Fibroblast of skin of abdomen (primary cell): ENCODE data around the gene GJB2.

Experiments
- DNase-seq: peaks from one replicate; pipeline ENCODE4 v3.0.0-alpha.2; 2013

GJB2 gene

GRCh38 chr13:20141238-20142022 lies 51.3 kb downstream of the GJB2 start:
- DNase-seq = no peak

DNA sequence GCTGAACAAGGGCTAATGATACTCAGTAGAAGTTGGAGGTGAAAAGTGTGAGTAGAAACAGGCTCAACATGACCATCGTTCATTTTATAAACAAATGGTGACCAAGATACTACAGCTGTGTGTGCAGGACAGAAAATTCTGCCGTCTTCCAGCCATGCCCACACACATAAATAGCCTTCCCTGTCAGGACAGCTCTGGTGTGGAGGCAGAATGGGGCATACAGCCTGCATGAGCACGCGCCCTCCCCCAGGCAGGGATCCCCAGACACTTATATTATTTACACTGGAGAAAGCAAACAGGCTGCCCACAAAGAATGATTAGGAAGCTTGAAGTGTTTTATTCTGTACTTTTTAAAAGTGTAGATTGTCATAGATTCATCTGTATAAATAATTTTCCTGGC lies 52.3 kb downstream of the GJB2 start:
- no peak for DNase-seq

- no peak for DNase-seq
Observed at GRCh38 chr13:20137875-20138274, 54.9 kb downstream of the GJB2 start.
